22Rv1 (cell line): ENCODE results near the gene MITD1.

ENCODE experiments used
- ZFX ChIP-seq: fragments of 450-650 bp; IDR thresholded peaks from 2 replicates; pipeline ENCODE4 v1.6.1; 2017; ENCODE audit warnings: antibody characterized with exemption, borderline replicate concordance
- TF ChIP-seq, protein P1 (sequence below): fragments of 450-650 bp; IDR thresholded peaks from 2 replicates; pipeline ENCODE4 v1.5.1; 2017; ENCODE audit warnings: mild to moderate bottlenecking

DNA sequence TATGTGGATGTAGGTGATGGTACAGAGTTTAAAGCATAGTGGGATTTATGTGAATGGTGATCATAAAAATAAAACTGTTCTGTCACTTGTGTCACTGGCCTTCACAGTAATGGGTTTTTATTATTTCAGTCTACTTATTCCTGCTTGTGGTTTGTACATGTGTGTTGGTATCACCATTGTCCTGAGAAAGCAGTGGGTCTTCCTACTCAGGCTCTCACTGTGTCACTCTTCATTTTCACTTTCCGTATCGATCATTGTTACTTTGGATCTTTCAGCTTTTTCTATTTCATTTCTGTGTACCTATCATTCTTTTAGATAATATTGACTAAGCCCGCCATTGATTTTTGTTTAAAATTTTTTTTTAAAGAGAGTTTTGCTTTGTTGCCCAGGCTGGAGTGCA, 7.5 kb upstream of the MITD1 start:
- TF ChIP-seq, protein P1, sequence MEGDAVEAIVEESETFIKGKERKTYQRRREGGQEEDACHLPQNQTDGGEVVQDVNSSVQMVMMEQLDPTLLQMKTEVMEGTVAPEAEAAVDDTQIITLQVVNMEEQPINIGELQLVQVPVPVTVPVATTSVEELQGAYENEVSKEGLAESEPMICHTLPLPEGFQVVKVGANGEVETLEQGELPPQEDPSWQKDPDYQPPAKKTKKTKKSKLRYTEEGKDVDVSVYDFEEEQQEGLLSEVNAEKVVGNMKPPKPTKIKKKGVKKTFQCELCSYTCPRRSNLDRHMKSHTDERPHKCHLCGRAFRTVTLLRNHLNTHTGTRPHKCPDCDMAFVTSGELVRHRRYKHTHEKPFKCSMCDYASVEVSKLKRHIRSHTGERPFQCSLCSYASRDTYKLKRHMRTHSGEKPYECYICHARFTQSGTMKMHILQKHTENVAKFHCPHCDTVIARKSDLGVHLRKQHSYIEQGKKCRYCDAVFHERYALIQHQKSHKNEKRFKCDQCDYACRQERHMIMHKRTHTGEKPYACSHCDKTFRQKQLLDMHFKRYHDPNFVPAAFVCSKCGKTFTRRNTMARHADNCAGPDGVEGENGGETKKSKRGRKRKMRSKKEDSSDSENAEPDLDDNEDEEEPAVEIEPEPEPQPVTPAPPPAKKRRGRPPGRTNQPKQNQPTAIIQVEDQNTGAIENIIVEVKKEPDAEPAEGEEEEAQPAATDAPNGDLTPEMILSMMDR, result no peak
- TF ChIP-seq ZFX, result no peak
